Epithelial cell of prostate (primary cell): ENCODE data around the gene ZNF536.

ENCODE experiments used
- DNase-seq: peaks from one replicate; pipeline ENCODE4 v3.0.0-alpha.2; 2011; ENCODE audit warnings: low read depth, low spot score
- H3K27ac ChIP-seq: fragments of 450-650 bp; 2 replicates; pipeline ENCODE4 v1.5.1; 2017; ENCODE audit warnings: mild to moderate bottlenecking

Gene ZNF536

DNA sequence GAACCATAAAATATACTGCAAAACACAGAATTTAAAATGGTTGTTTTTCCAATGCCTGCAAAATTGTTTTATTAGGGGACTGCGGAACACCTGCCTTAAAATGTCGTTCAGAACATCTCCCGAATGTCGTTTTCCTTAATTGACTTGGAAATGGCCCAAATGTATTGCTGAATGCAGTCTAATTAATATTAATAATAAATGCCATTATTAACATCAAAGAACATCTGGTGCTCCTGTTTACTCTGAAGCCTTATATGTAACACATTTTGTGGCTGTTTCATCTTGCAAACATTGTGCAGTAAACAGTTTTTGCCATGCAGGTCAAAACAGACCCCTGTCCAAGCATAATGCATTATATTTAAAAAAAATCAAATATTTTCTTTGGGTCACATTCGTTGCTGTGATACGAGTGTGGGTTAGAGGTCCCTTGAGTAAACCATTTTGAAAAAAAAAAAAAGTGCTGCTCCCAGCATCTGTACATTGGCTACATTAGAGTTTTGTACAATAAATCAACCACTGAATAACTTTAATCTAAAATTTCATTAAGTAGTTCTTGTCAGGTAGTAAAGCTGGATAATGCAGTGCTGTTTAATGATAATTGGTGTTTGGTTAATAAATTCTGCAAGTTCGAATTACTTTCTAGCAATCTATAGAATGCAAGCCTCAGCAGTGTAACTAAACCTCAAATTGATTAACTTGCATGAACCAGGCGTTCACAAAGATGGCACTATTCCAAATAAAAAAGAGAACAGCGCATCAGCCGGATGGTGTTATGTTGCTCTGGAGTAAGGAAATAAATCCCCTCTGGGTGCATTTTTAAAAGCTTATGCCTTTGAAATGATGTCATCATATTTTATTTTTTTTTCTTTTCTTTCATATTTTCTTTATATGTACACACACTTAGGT is 140.2 kb downstream of the ZNF536 start:
- no peak overlapping the region for H3K27ac ChIP-seq
- DNase-seq, result no peak

DNA sequence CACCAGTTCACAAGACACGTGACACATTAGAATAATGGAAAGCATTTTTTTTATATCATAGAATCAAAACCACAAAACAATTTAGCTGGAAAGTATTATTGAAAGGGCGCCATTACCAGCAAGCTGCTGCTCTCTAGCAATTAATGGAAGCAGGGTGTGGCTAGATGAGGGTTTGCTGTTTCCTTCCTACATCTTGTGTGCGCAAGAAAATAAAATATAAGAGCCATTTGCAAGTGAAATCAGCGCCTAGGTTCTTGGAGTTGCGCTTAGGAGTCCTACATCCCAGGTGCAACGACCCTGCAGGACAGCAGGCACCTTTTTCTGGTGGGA is 140.9 kb downstream of the ZNF536 start:
- H3K27ac ChIP-seq, result no peak overlapping the region
- DNase-seq, result no peak

DNA sequence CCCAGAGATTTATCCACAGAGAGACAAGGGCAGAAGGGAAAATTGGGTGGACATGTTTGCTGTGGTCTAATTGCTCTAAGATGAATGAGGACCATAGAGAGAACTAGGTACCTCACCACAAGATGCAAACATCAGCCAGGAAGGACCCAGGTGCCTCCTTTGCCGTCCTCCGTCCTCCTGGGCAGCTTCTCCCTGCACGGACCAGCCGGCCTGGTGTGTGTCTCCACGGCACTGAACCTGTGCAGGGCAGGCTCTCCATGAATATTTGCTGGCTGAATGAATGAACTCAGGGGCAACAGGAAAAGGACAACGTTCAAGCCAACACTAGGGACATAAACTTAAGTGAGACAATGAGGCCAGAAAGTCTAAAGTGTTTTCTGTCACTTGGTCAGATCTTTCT is 143.9 kb downstream of the ZNF536 start:
- DNase-seq, result no peak
- no peak overlapping the region for H3K27ac ChIP-seq

DNA sequence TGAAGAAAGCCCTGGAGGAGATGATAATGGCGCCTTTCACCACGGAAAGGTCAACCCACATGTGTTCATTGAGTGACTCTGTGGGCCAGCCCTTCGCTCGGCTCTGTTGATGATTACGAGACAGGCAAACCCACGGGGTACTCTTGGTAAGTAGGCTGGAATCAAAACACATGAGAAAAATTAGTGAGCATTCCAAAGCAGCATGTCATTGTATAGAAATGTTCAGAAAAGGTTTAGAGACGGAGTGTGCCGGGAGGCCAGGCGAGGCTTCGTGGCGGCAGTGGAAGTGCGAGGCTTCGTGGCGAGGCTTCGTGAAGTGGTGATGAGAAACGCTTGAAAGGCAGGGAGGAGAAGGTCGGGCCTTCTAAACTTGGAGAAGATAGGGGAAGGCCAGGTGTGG is 144.3 kb downstream of the ZNF536 start:
- no peak for DNase-seq
- H3K27ac ChIP-seq, result no peak overlapping the region

DNA sequence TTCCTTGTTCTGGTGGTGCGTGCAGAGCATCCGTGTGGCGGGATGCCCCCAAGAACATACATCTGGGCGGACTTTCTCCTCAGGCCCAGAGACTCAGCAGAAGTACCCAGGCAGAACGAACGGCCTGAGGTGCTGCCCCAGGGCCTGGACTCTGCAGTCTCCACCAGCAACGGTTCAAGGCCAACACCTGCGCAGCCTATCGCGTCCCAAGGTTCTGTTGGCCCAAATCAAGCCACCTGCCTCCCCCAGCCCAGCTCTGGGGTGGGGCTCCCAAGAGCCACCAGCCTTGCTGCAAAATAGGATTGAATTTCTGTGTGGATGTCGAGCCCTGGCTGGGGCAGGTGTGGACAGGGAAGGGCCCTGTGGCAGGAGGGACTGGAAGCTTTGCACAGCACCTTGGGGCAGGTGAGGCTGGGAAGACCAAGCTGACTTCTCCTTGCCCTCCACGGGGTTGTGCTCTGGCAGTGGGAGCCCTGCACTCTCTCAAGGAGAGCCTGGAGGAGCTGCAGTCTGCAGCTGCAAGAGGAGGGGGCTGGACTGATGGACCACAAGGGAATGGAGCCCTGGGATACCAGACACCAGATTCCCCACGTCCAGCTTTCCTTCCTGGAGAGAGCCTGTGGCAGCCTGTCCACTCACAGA is 146.9 kb downstream of the ZNF536 start:
- DNase-seq, result no peak
- H3K27ac ChIP-seq, result no peak overlapping the region

DNA sequence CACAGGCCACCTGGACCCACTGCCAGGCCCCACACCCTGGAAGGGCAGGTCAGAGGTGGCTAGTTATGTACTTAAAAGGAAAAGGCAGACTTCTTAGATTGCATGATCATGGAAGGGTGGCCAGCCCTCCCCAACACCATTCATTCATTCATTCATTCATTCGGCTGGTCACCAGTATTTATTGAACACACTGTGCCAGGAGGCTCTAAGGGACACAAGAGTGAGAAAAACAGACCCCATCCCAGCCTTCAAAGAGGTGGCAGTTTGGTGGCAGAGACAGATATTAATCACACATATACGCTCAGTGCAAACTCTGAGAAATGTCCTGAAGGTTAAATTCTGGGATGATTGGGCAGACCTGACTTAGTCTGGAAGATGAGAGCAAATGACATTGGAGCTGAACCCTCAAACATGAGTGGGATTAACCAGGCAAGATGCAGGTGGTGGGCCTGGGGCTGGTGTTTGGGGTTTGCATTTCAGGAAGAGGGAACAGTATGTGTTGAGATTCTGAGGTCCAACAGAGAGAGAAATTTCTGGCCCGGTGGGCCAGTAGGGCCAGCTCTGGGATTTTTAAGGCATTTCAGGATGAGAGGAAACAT is 147.5 kb downstream of the ZNF536 start:
- no peak overlapping the region for H3K27ac ChIP-seq
- no peak for DNase-seq

DNA sequence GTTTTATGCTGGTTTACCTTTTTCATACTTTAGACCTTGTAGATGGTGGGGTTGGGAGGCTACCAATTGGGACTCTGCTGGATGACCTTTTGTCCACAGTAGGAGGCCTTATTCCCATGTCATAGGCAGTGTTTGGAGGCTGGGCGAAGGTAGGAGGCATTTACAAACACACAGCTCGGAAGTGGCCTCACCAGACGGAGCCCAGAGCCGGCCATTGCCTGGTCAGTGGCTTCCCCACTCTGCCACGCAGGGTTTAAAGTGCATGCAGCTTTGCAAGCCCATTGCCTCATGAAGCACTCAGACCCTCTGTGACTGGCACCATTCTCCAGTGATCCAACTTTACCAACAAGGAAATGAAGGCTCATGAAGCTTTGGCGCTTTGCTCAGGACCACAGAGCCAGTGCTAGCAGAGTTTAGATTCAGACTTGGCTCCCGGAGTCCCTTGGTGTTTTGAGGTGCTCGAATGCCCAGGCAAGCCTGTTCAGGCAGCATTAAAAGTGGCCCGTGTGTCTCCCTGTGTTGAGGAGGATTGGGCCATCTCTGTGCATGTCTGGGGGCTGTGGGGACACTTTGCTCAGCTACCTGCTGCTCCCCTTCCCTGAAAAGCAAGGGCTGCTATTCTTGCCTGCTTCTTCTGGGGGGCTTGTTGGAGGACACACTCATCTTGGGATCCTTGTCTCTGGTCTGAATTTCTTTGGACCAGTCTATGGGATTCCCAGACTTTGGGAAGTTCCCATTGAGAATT is 148.7 kb downstream of the ZNF536 start:
- DNase-seq, result no peak
- no peak overlapping the region for H3K27ac ChIP-seq

DNA sequence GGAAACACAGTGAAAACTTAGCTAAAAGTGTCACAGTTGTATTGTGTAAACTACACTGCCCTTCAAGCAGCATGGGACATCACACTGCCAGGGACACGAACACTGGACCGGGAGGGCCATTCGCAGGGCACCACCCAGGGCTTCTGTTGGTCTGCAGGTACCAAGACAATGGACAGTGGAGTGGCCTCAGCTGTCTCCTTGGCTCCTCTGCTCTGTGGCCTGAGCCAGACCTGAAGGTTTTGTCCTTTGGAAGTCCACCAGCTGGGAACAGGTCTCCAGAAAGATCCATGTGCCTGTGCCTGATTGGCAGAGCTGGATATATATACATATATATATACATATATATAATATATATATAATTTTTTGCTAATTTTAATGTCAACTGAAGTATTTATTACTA is 149.8 kb downstream of the ZNF536 start:
- H3K27ac ChIP-seq, result no peak overlapping the region
- DNase-seq, result no peak

DNA sequence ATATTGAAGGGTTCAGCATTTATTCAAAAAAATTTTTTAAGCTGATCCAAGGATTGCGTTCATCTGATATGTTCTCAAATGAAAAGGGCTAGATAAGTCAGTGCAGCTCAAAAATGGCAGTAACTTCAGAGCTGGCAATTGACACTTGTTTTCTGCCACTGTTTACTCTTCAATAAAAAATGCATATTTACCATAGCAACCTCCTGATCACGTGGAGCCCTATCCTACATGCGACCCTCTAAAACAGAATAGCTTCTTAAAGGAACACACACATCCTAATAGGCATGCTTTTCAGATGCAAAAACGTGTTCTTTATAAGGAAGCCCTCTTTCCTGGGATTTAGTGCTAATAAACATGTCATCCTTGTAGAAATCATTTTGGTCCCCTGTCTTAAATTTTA is 150.2 kb downstream of the ZNF536 start:
- DNase-seq, result no peak
- no peak overlapping the region for H3K27ac ChIP-seq

DNA sequence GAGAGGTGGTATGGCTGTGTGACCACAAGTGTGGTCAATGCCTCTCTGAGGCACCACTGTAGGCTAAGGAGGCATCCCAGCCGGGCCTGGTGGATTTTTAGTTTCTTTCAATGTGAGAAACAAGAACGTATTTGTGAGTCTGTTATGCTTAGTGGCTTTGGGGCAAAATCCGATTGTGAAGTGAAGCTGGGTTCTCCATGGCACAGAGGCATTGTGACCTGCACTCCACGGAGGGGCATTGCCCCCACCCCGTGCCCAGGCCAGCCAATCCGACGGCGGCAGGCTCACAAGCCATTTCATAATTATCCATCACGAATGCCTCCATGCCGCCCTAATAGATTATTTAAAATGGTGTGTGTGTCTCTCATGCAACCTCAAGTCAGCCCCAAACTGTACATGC is 151.6 kb downstream of the ZNF536 start:
- H3K27ac ChIP-seq, result no peak overlapping the region
- DNase-seq, result no peak

DNA sequence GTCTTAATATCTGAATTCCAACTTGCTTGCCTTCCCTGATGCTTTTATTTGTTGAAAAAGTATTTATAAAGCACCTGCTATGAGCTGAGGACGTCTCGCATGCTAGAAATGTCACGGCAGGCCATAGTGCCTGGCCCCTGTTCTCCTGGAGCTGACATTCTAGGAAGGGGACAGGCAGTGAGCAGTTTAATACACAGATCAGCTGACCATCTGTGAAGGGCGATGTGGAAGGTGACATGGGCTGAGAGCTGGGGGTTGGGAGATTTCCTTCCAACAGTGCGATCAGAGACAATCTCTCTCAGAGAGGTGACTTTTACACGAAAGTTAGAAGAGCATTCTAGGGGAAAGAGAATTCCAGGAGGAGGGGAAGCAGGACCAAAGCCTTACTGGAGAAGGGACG is 153.2 kb downstream of the ZNF536 start:
- no peak for DNase-seq
- H3K27ac ChIP-seq, result no peak overlapping the region

DNA sequence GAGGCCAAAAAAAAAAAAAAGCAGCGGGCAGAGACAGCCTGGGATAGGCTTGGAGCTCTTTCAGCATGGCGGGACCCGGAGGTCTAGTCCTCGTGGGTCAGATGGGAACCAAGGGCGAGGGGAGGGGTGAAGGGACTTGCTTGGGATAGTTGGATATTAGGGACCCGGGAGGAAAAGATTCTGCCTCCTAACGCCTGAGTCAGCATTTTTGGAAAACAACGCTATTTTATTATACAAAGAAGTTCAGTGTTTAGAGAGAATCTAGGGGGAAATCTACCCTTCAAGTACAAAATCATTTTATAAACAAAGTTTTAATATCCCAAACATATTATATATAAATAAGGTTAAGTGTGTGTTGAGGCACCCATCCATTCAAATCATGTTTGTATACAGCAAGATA is 156.7 kb downstream of the ZNF536 start:
- H3K27ac ChIP-seq, result no peak overlapping the region
- no peak for DNase-seq

DNA sequence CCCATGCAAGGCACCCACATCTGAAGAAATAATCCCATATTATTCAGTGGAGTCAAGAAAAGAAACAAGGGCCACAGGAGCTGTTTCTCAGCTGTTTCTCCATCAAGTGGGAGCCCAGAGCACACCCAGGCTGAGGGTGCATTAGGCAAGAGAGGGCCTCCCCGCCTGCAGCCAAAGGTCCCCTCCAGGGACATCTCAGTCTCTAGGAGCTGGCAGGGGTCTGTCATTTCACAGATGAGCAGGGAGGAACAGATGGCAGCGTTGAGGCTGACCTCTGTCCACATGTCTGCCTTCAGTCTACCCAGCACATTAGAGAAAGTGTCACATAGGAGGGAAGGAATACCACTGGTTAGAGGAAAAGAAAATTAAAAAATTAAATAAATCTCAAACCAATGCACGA is 157.7 kb downstream of the ZNF536 start:
- H3K27ac ChIP-seq, result no peak overlapping the region
- DNase-seq, result no peak

DNA sequence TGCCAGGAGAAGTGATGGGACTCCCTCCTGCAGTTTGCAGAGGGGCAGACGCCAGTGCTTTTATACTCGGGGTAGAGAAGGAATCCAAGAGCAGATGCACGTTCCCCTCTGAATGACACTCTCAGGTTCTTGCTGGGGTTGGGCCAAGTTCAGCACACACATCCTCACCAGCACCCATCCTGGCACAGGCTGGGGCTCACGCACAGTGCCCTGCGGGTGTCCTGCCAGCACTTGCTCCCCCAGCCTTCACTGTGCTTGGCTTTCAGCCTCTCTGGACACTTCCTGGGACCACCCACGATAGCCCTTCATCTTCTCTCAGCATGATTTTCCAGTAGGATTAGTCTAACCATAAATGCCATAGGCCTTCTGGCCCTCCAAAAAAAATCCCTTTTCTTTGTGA is 158.6 kb downstream of the ZNF536 start:
- DNase-seq, result no peak
- no peak overlapping the region for H3K27ac ChIP-seq

DNA sequence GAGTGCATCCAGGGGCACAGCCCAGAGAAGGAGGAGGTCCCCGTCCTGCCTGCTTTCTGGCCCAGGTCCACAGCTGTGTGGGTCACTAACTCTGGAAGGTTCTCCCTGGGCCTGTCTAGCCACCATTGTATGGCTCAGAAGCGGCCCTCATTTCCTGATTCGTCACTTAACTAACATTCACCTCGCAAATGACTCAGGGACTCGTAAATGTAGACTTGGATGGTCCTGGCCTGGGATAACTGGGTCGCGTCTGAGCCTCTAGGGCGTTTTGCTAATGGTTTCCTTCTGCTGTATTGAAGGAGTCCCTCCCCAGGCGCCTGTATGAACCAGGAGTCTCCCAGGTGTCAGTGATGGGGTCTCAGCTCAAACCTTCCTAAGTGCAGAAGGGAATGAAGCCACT is 162.8 kb downstream of the ZNF536 start:
- H3K27ac ChIP-seq, result no peak overlapping the region
- DNase-seq, result no peak

DNA sequence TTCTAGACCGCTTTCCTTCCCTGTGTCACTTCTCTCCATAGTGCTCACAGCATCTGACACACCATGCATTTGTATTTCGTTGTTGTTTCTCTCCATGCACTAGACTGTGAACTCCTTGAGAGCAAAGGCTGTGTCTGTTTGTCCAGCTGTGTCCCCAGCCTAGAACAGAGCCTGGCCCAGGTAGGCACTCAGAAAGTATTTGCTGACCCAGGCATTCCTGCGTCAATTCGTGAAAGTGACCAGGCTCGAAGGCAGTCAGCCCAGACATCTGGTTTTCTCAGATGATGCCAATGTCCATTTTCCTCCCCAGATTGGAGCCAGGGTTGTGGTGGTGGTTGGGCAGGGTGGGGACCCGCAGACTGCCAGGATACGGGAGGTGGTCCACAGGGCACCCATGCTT is 164.8 kb downstream of the ZNF536 start:
- H3K27ac ChIP-seq, result no peak overlapping the region
- no peak for DNase-seq

DNA sequence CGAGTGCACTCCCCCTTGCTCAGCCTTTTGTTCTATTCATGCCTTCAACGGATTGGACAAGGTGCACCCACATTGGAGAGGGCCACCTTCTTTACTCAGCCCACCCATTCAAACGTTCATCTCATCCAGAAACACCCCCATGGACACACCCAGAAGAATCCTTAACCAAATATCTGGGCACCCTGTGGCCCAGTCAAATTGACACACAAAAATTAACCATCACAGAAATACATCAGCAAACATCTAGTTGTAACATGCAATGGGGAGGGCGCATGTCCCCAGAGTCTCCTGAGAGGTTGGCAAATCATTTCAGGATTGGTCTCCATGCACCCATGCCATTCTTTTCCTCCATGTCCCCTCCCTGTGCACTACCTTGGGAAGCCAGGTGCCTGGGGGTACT is 167.1 kb downstream of the ZNF536 start:
- no peak overlapping the region for H3K27ac ChIP-seq
- no peak for DNase-seq

DNA sequence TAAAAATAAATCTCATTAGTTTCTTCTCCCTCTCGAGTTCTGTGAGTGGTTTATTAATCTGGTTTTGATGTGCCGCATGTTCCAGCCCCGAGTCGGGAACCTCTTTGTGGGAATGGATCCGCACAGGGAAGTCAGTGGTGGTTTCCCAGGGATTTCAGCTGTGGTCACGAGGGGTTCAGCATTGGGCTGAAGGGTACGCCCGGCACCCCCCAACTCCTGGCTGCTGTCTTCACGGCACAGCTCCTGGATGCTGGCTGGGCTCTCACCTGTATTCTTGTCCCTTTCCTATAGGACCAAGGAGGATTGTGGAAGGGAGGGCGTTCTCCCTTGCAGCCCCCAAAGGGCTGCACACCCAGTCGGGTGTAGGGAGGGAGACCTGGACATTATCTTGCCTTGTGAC is 167.8 kb downstream of the ZNF536 start:
- no peak overlapping the region for H3K27ac ChIP-seq
- no peak for DNase-seq

DNA sequence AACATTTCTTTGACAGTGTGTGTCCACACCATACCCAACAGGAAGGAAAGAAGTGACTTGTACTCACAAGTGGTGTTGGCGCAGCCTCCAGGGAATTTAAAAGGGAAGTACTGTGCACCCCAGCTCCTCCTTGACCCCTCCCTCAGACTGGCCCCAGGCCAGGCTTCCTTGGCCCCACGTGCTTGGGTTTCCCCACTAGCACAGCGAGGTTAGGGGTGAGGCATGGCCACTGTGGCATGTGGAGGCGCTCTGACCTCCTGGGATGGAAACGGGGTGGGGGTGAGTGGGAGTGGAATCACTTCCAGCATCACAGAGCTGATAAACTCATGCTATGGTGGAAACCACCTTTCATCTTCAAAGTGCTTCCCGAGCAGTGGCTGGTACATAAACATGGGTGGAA is 168.6 kb downstream of the ZNF536 start:
- no peak for DNase-seq

DNA sequence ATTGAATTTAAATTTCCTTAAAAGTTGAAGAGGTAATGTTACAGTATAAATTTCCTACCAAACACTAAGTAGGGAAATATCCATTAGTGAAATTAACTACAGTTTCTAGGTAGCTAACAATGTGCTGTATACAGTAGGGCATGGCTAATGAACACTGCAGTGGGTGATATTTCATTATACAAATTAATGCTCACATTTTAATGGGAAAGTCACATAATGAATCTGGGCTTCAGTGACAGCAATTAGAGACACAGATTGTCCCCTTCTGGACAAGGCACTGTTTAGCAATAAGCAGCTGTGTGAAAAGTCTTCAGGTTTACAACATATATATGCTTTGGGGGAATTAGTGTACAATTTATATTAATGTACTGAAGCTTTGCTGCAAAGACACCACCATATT is 169.4 kb downstream of the ZNF536 start:
- DNase-seq, result no peak

More for the DNA sequence above, 168.6 kb downstream of the ZNF536 start:
- H3K27ac ChIP-seq, result no peak overlapping the region

More for the DNA sequence above, 169.4 kb downstream of the ZNF536 start:
- no peak overlapping the region for H3K27ac ChIP-seq
